DMS 273 (cell line): ENCODE data around the gene DEXI.

Experiments used
- DNase-seq: peaks from one replicate; lab custom pipeline; 2025; ENCODE audit not compliant: unreplicated experiment; lab: John Stamatoyannopoulos, UW

Gene DEXI

DNA sequence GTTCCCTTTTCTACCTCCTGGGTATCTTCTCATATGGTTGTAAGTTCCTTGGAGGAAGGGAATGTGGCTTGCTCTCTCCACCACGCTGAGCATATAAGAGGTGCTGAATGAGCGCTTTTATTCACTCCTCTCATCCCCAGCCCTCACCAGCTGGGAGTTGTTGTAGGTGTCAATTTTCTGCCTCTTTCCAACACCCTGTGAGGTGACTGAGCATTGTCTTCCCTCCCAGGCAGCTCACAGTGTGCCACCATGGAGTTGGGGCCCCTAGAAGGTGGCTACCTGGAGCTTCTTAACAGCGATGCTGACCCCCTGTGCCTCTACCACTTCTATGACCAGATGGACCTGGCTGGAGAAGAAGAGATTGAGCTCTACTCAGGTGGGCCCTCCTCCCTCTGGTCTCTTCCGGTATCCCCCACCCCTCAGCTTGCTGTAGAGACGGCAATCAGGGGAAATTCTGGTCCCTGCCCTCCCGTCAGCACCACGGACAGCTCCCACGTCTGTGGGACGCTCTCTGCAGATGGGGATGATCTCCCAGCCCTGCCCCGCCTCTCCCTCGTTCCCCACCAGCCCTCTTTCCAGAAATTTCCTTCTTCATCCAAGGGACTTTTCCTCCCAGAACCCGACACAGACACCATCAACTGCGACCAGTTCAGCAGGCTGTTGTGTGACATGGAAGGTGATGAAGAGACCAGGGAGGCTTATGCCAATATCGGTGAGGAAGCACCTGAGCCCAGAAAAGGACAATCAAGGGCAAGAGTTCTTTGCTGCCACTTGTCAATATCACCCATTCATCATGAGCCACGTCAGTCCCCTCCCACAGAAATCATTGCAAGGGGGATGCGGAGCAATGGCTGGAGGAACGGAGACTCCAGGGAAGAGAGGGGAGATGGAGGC, 47.0 kb downstream of the DEXI start:
- DNase-seq = peak; percentile 49

DNA sequence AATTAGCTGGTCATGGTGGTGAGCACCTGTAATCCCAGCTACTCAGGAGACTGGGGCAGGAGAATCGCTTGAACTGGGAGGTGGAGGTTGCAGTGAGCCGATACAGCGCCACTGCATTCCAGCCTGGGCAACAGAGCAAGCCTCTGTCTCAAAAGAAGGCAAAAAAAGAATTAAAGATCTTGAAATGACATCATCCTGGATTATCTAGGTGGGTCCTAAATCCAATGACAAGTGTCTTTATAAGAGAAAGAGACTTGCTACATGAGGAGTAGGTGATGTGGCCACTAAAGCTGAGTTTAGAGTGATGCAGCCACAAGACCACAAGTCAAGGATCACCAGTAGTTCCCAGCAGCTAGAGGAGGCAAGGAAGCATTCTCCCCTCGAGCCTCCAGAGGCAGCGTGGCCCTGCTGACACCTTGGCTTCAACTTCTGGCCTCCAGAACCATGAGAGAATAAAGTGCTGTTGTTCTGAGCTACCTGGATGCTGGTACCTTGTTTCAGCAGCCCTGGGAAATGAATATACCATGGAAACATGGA, 49.4 kb downstream of the DEXI start:
- DNase-seq = no peak

DNA sequence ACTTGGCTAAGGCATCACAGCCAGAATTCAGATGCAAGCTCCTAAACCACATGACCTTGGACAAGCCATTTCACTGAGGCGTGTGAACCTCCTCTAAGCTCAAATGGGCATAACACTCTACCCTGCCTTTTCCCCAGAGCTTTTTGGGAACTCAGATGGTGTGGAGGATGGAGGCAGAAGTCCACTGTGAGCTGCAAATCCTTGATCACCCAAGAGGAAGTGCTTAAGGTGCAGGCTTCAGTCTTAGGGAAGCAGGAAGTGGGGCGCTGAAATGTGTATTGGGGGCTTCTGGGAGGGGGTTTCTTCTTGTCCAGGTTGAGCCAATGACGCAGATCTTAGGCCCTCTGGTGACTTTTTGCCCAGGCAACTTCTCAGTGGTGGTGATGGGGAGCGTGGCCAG, 52.4 kb downstream of the DEXI start:
- DNase-seq = no peak

DNA sequence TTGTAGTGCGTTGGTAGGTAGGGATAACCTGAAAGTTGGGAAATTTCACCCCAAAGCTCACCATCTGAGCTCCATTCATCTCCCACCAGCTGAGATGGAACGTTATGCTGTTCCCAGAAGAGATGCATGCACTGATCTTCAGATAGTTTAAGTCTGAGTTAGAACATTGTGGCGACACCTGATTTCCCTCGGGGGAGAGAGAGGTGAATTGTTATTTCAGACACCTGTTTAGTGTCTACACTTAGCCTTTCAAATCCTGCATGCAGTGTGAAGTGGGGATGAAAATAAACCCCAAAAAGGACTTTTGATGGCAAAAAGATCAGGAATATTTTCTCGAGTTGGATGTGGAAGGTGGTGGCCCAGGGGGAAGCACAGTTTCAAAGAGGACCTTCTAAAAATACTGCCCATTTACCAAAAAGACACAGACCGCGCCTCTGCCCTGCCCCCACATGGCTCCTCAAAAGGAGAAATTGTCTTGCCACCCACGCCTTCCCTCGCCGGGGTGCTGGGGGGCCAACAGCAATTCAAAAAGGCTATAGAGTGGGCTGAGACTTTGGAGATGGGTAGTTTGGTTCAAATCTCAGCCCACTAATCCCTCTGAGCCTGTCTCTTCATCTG, 53.8 kb downstream of the DEXI start:
- DNase-seq = no peak

DNA sequence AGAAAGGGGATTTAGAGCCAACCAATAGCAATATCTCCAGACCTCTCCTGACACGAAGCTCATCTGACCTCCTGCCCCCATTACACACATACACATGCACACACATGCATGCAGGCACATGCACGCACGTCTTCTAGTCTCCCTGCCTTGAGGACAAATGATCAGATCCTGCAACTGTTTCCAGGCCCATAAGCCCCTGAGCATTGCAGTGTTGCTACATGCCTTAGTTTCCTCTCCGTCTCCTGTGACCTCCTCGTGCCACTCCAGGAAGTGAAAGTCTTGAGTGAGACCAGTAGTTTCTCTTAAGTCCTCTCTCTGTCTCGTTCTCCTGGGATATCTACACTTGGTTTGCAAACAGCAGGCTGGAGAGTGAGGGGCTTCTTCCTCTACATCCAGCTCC, 57.0 kb downstream of the DEXI start:
- DNase-seq = no peak

DNA sequence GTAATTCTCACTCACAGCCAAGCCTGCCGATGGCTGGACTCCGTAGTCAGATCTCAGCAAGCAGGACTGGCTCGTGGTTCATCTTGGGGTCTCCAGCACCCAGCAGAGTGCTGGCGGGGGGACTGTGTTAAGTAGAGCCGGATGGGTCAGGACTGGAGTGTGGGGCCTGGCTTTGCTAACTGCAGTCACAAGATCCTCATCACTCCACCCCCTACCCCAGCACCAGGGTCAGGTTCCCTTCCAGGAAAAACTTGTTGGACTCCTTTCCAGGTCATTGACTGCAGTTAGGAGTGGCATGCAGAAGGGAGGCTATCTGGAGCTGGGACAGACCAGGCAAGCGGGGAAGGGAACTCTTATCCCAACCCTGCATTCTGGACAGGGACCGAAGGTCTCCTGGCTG, 59.3 kb downstream of the DEXI start:
- no peak for DNase-seq

DNA sequence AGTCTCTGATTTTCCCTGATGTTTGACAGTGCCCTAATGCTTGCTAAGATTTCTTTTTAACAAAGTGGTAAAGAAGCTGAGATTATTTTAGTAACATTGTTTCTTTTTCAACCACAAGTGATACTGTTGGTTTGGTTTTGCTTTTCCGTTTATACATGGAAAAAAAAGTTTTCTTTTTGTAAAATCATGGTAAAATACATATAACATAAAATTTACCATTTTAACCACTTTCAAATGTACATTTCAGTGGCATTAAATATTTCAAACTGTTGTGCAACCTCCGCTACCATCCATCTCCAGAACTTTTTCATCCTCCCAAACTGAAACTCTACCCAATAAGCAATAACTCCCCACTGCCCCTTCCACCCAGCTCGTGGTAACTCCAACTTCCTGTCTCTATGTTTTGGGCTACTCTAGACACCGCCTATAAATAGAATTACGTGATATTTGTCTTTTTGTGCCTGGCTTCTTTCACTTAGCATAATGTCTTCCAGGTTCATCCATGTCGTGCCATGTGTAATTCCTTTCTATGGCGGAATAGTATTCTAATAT, 60.7 kb downstream of the DEXI start:
- DNase-seq = no peak

DNA sequence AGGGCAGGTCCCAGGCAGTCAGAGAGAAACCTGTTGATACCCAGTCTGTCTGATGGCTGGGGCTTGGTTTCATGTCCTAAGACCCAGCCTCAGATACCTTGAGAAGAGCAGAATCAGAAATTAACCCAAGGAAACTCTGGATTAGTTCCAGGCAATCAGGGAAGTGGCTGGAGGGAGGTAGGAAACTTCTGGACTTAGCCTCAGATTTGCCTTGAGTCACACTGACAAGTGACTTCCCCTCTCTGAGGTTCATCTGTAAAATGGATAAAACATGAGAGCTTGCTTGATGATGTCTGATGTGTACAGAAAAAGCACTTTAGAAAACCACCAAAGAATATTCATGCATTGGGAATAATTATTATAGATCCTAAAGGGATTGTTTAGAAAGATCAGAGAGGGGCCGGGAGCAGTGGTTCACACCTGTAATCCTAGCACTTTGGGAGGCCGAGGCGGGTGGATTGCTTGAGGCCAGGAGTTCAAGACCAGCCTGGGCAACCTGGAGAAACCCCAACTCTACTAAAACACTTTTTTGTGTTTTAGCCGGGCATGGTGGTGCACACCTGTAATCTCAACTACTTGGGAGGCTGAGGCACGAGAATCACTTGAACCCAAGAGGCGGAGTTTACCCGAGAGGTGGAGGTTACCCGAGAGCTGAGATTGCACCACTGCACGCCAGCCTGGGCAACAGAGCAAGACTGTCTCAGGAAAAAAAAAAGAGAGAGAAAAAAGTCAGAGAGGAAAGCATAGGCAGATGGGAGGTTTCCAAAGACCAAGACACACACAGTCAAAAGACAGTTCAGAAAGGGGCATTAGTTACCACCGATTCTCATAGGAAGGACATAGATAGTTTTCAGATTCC, 61.4 kb downstream of the DEXI start:
- no peak for DNase-seq

DNA sequence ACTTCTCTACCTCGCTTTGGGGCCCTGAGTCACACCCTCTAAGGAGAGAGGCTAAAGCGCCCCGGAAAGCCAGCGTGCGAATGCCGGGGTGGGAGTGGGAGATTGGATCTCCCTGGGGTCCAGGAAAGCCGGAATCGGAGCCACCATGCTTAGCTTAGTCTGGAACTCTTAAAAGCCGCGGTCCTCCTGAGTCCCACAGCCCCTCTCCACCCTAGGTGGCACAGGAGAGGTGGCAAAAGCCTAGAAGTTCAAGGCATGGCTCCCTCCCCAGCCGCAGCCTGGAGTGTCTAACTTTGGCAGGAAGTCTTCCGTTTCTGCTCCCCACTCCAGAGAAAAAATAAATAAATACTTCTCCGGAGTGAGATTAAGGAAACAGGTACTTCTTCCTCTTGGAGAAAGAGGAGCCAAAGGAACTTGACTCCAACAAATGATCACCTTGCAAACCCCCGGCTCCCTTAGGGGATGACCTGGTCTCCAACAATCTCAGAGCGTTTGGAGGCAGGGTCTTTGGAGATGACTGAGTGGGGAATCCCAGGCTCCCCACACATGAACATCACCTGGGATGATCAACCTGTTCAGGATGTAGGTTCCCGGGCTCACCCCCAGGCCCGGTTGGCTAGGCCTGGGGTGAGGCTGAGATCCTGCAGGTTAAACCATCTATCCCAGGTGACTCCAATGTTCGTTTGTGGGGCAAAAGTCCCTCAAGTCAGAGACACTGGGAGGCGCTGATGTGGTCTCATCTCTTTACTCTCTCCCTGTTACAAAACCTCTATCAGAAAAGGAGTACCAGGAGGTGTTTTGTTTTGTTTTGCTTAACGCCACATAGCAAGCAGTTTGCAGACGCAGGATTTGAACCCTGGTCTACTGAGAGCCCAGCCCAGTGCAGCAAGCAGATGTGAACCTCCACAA, 62.3 kb downstream of the DEXI start:
- DNase-seq = no peak
